HepG2 (cell line): ENCODE measurements around the gene TAAR9. TPM values are rescaled to one million over a fixed set of nuclear protein-coding genes. Genes with fewer than 3 reads are reported as not detected.

ENCODE experiments used
- BHLHE40 ChIP-seq: IDR thresholded peaks from 2 replicates; pipeline ENCODE4 v1.6.1; 2011; ENCODE audit warnings: low read length, improper control_type of control experiment
- CREM ChIP-seq, 2 experiments: sonication (generic) in 1 of 2; formaldehyde crosslinking in 1 of 2; IDR thresholded peaks; 2 replicates each; pipeline versions ENCODE4 v1.4.0 to v1.6.1; 2016 to 2020; ENCODE audit warnings: antibody characterized with exemption in 1 of 2, mild to moderate bottlenecking in 1 of 2, missing genetic modification reagents in 1 of 2
- GATAD2A ChIP-seq: IDR thresholded peaks from 2 replicates; pipeline ENCODE4 v1.6.1; 2016
- KLF15 ChIP-seq: sonication (generic); formaldehyde crosslinking; IDR thresholded peaks from 2 replicates; pipeline ENCODE4 v1.8.1; 2023; ENCODE audit warnings: borderline replicate concordance, mild to moderate bottlenecking, inconsistent platforms, missing genetic modification reagents, mixed read lengths
- MAFK ChIP-seq, 2 experiments: IDR thresholded peaks in 1 of 2; conservative IDR thresholded peaks in 1 of 2; 2 replicates each; pipeline ENCODE4 v1.6.1; 2011; ENCODE audit warnings: improper control_type of control experiment in 2 of 2, low read length in 2 of 2
- MED1 ChIP-seq: sonication (generic); formaldehyde crosslinking; IDR thresholded peaks from 2 replicates; pipeline ENCODE4 v1.4.0; 2020; ENCODE audit warnings: missing genetic modification reagents
- MIXL1 ChIP-seq: IDR thresholded peaks from 2 replicates; pipeline ENCODE4 v1.6.1; 2016
- REXO4 ChIP-seq: sonication (generic); formaldehyde crosslinking; IDR thresholded peaks from 2 replicates; pipeline ENCODE4 v1.8.0; 2022; ENCODE audit warnings: missing genetic modification reagents, mild to moderate bottlenecking, borderline replicate concordance
- SKI ChIP-seq: fragments of 450-650 bp; IDR thresholded peaks from one replicate; pipeline ENCODE4 v1.6.1; 2018; ENCODE audit warnings: mild to moderate bottlenecking; ENCODE audit not compliant: partially characterized antibody
- TAF1 ChIP-seq: sonication (generic); formaldehyde crosslinking; IDR thresholded peaks from 2 replicates; pipeline ENCODE4 v1.4.0; 2020; ENCODE audit warnings: missing genetic modification reagents
- TFAP4 ChIP-seq: sonication (generic); IDR thresholded peaks from 2 replicates; pipeline ENCODE4 v1.6.1; 2016; ENCODE audit warnings: low read depth, borderline replicate concordance
- ZBTB33 ChIP-seq: sonication (generic); formaldehyde crosslinking; IDR thresholded peaks from 2 replicates; pipeline ENCODE4 v1.4.0; 2020; ENCODE audit warnings: missing genetic modification reagents
- ZFP36L2 ChIP-seq: sonication (generic); formaldehyde crosslinking; IDR thresholded peaks from 2 replicates; pipeline ENCODE4 v1.4.0; 2020; ENCODE audit warnings: missing genetic modification reagents
- ZFP37 ChIP-seq: sonication (generic); formaldehyde crosslinking; IDR thresholded peaks from 2 replicates; pipeline ENCODE4 v1.4.0; 2020; ENCODE audit warnings: missing genetic modification reagents, borderline replicate concordance
- ZNF180 ChIP-seq: sonication (generic); formaldehyde crosslinking; IDR thresholded peaks from 2 replicates; pipeline ENCODE4 v1.4.0; 2020; ENCODE audit warnings: low read depth, missing genetic modification reagents, borderline replicate concordance
- ZNF24 ChIP-seq: fragments of 450-650 bp; IDR thresholded peaks from 2 replicates; pipeline ENCODE4 v1.6.1; 2017; ENCODE audit warnings: antibody characterized with exemption, mild to moderate bottlenecking
- ZNF260 ChIP-seq: sonication (generic); formaldehyde crosslinking; IDR thresholded peaks from 2 replicates; pipeline ENCODE4 v1.4.0; 2020; ENCODE audit warnings: missing genetic modification reagents, low read depth, mild to moderate bottlenecking, borderline replicate concordance
- ZNF501 ChIP-seq: sonication (generic); formaldehyde crosslinking; IDR thresholded peaks from 2 replicates; pipeline ENCODE4 v1.5.1; 2020; ENCODE audit warnings: mild to moderate bottlenecking, moderate library complexity, missing genetic modification reagents
- ZNF607 ChIP-seq: sonication (generic); formaldehyde crosslinking; IDR thresholded peaks from 2 replicates; pipeline ENCODE4 v1.5.1; 2020; ENCODE audit warnings: missing genetic modification reagents, mild to moderate bottlenecking, borderline replicate concordance
- polyA plus RNA-seq, 8 experiments: library from polyadenylated mRNA; depleted of rRNA in 3 of 8; stranded (reverse) in 7 of 8; unstranded in 1 of 8; fragments of >200 nt; fragmentation: Illumina TruSeq in 4 of 8; extraction: Trizol in 4 of 8; gene quantifications; 2 replicates each; pipeline versions ENCODE4 v1.2.1 to v1.2.3, GENCODE V29; 2011 to 2016; ENCODE audit warnings: low read depth in 4 of 8, missing spikeins in 1 of 8, mixed read lengths in 1 of 8; ENCODE audit not compliant: insufficient read depth in 1 of 8
- total RNA-seq, 5 experiments: library from RNA; depleted of rRNA; stranded (reverse); fragments of >200 nt; fragmentation: Illumina TruSeq; extraction: Trizol; gene quantifications; 2 replicates each; pipeline ENCODE4 v1.2.3, GENCODE V29; 2016; ENCODE audit warnings: low read depth in 1 of 5
- TF ChIP-seq, protein P1 (sequence below), 2 experiments: IDR thresholded peaks; 2 replicates each; pipeline ENCODE4 v1.6.1; 2011 to 2012; ENCODE audit warnings: low read length in 2 of 2, borderline replicate concordance in 1 of 2, low read depth in 1 of 2, mild to moderate bottlenecking in 1 of 2, moderate library complexity in 1 of 2
- TF ChIP-seq, protein P2 (sequence below): sonication (generic); formaldehyde crosslinking; IDR thresholded peaks from 2 replicates; pipeline ENCODE4 v1.8.1; 2022; ENCODE audit warnings: mild to moderate bottlenecking, missing genetic modification reagents

TAAR9 gene
- total and polyA plus RNA-seq, 2 of the 13 experiments (the other 11 are each of a cell fraction or from before 2014, with no cell fraction given) = 0.07 TPM; not detected in 1

DNA sequence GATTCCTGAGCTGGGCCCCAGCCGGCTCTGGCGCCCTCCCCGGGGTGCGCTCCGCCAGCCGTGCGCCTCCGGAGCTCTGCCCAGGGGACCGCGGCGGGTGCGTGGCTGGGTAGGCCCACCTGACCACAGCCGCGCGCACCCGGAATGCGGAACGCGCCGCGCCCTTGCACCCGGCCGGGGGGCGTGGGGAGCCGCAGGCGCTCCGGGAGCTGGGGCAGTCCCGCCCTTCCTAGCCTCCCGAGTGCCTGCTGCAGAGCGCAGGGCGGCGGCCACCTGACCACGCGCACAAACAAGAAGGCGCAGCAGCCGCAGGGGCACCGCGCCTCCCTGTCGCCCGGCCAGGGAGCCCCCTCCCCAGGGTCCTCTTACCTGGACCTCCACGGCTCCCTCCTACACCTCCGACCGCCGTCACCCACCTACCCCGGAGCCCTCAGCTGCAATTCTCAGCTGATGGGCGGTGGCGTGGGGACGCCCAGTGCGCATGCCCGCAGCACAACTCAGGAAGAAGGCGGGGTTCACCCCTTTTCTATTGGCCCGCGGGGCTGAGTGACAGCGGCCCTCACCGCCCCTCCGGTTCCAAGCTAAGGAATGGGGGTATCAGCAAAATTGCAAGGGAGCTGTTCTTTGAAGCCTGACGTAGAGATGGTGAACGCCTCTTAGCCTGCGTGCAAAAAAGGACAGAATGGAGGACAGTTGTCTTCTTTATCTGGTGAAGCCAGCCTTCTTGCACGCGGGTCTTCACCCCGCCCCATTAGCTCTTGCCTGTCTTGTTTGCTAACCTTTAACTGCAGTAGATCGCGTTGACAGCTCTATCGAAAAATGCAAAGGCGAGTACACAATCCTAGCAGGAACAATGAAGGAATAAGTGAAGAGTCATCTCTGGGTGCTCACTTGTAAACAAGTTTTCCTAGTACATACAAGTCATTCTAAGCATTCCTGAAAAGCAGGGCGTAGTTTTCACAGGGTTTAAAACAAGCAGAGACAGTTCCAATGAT is 25.1 kb upstream of the TAAR9 start, which contains the start of gene STX7 (continued):
- TF ChIP-seq CREM (IDR thresholded peaks at IDR 0.05) = no peak
- TF ChIP-seq CREM (CRISPR knock-in tag; IDR thresholded peaks at IDR 0.05) = no peak
- TF ChIP-seq TFAP4 = peak; percentile 99
- 0 out of 2 replicates have a peak, but pooled peaks have one; percentile 32 for TF ChIP-seq BHLHE40
- TF ChIP-seq GATAD2A (CRISPR knock-in tag) = peak; percentile 13; the same call in 1 of the 2 replicates
- TF ChIP-seq TAF1 (CRISPR knock-in tag) = peak; percentile 91
- TF ChIP-seq, protein P1, sequence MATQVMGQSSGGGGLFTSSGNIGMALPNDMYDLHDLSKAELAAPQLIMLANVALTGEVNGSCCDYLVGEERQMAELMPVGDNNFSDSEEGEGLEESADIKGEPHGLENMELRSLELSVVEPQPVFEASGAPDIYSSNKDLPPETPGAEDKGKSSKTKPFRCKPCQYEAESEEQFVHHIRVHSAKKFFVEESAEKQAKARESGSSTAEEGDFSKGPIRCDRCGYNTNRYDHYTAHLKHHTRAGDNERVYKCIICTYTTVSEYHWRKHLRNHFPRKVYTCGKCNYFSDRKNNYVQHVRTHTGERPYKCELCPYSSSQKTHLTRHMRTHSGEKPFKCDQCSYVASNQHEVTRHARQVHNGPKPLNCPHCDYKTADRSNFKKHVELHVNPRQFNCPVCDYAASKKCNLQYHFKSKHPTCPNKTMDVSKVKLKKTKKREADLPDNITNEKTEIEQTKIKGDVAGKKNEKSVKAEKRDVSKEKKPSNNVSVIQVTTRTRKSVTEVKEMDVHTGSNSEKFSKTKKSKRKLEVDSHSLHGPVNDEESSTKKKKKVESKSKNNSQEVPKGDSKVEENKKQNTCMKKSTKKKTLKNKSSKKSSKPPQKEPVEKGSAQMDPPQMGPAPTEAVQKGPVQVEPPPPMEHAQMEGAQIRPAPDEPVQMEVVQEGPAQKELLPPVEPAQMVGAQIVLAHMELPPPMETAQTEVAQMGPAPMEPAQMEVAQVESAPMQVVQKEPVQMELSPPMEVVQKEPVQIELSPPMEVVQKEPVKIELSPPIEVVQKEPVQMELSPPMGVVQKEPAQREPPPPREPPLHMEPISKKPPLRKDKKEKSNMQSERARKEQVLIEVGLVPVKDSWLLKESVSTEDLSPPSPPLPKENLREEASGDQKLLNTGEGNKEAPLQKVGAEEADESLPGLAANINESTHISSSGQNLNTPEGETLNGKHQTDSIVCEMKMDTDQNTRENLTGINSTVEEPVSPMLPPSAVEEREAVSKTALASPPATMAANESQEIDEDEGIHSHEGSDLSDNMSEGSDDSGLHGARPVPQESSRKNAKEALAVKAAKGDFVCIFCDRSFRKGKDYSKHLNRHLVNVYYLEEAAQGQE (IDR thresholded peaks at IDR 0.05; ENCODE audit: borderline replicate concordance in 1 of 2, low read depth in 1 of 2, low read length in 2 of 2) = peak in 1 of 2 experiments; percentile 2; a peak in 1 of 4 replicates
- no peak for TF ChIP-seq ZNF24
- no peak for TF ChIP-seq ZNF260
- peak; percentile 14; the same call in 1 of the 2 replicates for TF ChIP-seq ZBTB33 (CRISPR knock-in tag)
- TF ChIP-seq MIXL1 (CRISPR knock-in tag) = peak; percentile 44
- TF ChIP-seq, protein P2, sequence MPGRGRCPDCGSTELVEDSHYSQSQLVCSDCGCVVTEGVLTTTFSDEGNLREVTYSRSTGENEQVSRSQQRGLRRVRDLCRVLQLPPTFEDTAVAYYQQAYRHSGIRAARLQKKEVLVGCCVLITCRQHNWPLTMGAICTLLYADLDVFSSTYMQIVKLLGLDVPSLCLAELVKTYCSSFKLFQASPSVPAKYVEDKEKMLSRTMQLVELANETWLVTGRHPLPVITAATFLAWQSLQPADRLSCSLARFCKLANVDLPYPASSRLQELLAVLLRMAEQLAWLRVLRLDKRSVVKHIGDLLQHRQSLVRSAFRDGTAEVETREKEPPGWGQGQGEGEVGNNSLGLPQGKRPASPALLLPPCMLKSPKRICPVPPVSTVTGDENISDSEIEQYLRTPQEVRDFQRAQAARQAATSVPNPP (CRISPR knock-in tag) = peak; percentile 84; the same call in 1 of the 2 replicates
- TF ChIP-seq ZNF607 (CRISPR knock-in tag) = peak; percentile 88
- no peak for TF ChIP-seq ZNF180 (CRISPR knock-in tag)
- TF ChIP-seq ZNF501 (CRISPR knock-in tag) = peak; percentile 97
- peak; percentile 84; the same call in 1 of the 2 replicates for TF ChIP-seq KLF15 (CRISPR knock-in tag)
- peak; percentile 15; the same call in 1 of the 2 replicates for TF ChIP-seq ZFP36L2 (CRISPR knock-in tag)
- peak; percentile 79 for TF ChIP-seq SKI
- peak; percentile 47 for TF ChIP-seq MED1
- peak; percentile 78 to 85 for TF ChIP-seq MAFK (conservative IDR thresholded peaks at IDR 0.05 in 1 of 2, IDR thresholded peaks at IDR 0.05 in 1 of 2; ENCODE audit: low read length in 2 of 2)
- TF ChIP-seq ZFP37 (CRISPR knock-in tag) = no peak; the same call in 1 of the 2 replicates
- no peak for TF ChIP-seq REXO4 (CRISPR knock-in tag)
